Kidney epithelial cell (primary cell): ENCODE measurements around the gene TTLL12. TPM values are rescaled to one million over a fixed set of nuclear protein-coding genes. Genes with fewer than 3 reads are reported as not detected.

ENCODE experiments used
- DNase-seq: peaks from one replicate; pipeline ENCODE4 v3.0.0-alpha.2; 2010; ENCODE audit warnings: low read depth
- H3K27me3 ChIP-seq: 2 replicates; pipeline ENCODE4 v1.6.0; 2011; ENCODE audit warnings: low read length; ENCODE audit not compliant: control insufficient read depth, insufficient read depth
- H3K36me3 ChIP-seq: 2 replicates; pipeline ENCODE4 v1.5.1; 2011; ENCODE audit warnings: low read length; ENCODE audit not compliant: control insufficient read depth, insufficient read depth
- H3K4me3 ChIP-seq: 2 replicates; pipeline ENCODE4 v1.5.1; 2011; ENCODE audit warnings: low read depth, mild to moderate bottlenecking, control low read depth, low read length
- CTCF ChIP-seq: IDR thresholded peaks from 2 replicates; pipeline ENCODE4 v1.5.1; 2011; ENCODE audit warnings: mild to moderate bottlenecking, moderate library complexity, low read length, control low read depth, inconsistent platforms; ENCODE audit not compliant: insufficient read depth, poor library complexity, severe bottlenecking
- total RNA-seq: library from RNA; depleted of rRNA; stranded (reverse); fragments of >200 nt; gene quantifications from 2 replicates; pipeline ENCODE4 v1.2.3, GENCODE V29; 2015

The TTLL12 gene
- total RNA-seq, 1 donor from 2014 or later: 46.2 TPM

- H3K4me3 ChIP-seq: no peak overlapping the region
- TF ChIP-seq CTCF: no peak
- H3K36me3 ChIP-seq: no peaks in the 10 kb centered on the region
- no peak for DNase-seq
- peaks cover 8% of the 10 kb centered on the region for H3K27me3 ChIP-seq
Observed at GRCh38 chr22:43211941-43212433, 25.1 kb upstream of the TTLL12 start.

- Histone ChIP-seq H3K27me3 (peaks cover 9% of the 10 kb centered on the region), H3K4me3 (no peak overlapping the region), H3K36me3 (no peaks in the 10 kb centered on the region)
- TF ChIP-seq CTCF: no peak
- DNase-seq: no peak
Observed at GRCh38 chr22:43210631-43211515, 23.9 kb upstream of the TTLL12 start.

- Histone ChIP-seq H3K36me3 (no peaks in the 10 kb centered on the region), H3K4me3 (no peak overlapping the region), H3K27me3 (peaks cover 9% of the 10 kb centered on the region)
- no peak for TF ChIP-seq CTCF
- DNase-seq: no peak
Observed at GRCh38 chr22:43209971-43210370, 23.0 kb upstream of the TTLL12 start.

GRCh38 chr22:43209523-43209890 is 22.6 kb upstream of the TTLL12 start:
- Histone ChIP-seq H3K4me3 (no peak overlapping the region), H3K36me3 (no peaks in the 10 kb centered on the region), H3K27me3 (peaks cover 9% of the 10 kb centered on the region)
- TF ChIP-seq CTCF: no peak
- no peak for DNase-seq

GRCh38 chr22:43208703-43209522 is 22.0 kb upstream of the TTLL12 start:
- TF ChIP-seq CTCF: no peak
- no peaks in the 10 kb centered on the region for H3K36me3 ChIP-seq
- no peak for DNase-seq
- H3K4me3 ChIP-seq: no peak overlapping the region
- H3K27me3 ChIP-seq: peaks cover 9% of the 10 kb centered on the region
